HepG2 (cell line): ENCODE results near the gene NMNAT1. TPM values are rescaled to one million over a fixed set of nuclear protein-coding genes. Genes with fewer than 3 reads are reported as not detected.

ENCODE experiments used
- ATF7-NPFF ChIP-seq: sonication (generic); formaldehyde crosslinking; IDR thresholded peaks from 2 replicates; pipeline ENCODE4 v1.8.1; 2023; ENCODE audit warnings: mild to moderate bottlenecking, low read depth, missing genetic modification reagents, moderate library complexity
- FOXC1 ChIP-seq: sonication (generic); formaldehyde crosslinking; IDR thresholded peaks from 2 replicates; pipeline ENCODE4 v1.8.0; 2022; ENCODE audit warnings: mild to moderate bottlenecking, missing genetic modification reagents, borderline replicate concordance
- HDAC6 ChIP-seq: fragments of 200-600 bp; sonication (generic); IDR thresholded peaks from 2 replicates; pipeline ENCODE4 v1.7.0; 2017; ENCODE audit warnings: mild to moderate bottlenecking, antibody characterized with exemption, low read length, low read depth
- HMGXB3 ChIP-seq: sonication (generic); formaldehyde crosslinking; IDR thresholded peaks from 2 replicates; pipeline ENCODE4 v1.4.0; 2020; ENCODE audit warnings: missing genetic modification reagents, borderline replicate concordance
- KMT2A ChIP-seq: sonication (generic); formaldehyde crosslinking; IDR thresholded peaks from 2 replicates; pipeline ENCODE4 v1.4.0; 2020; ENCODE audit warnings: missing genetic modification reagents
- NFE2L2 ChIP-seq: fragments of 150-350 bp; IDR thresholded peaks from 2 replicates; pipeline ENCODE4 v1.6.1; 2014; ENCODE audit warnings: low read length
- SALL2 ChIP-seq: sonication (generic); formaldehyde crosslinking; IDR thresholded peaks from 2 replicates; pipeline ENCODE4 v1.8.1; 2023; ENCODE audit warnings: mild to moderate bottlenecking, missing genetic modification reagents, inconsistent platforms
- SMC3 ChIP-seq: IDR thresholded peaks from 2 replicates; pipeline ENCODE4 v1.6.1; 2011; ENCODE audit warnings: low read length, improper control_type of control experiment
- SNAI1 ChIP-seq: sonication (generic); formaldehyde crosslinking; IDR thresholded peaks from 2 replicates; pipeline ENCODE4 v1.5.0; 2020; ENCODE audit warnings: mild to moderate bottlenecking, missing genetic modification reagents, borderline replicate concordance
- ZNF33A ChIP-seq: sonication (generic); formaldehyde crosslinking; IDR thresholded peaks from 2 replicates; pipeline ENCODE4 v1.5.1; 2020; ENCODE audit warnings: missing genetic modification reagents, mild to moderate bottlenecking, moderate library complexity, borderline replicate concordance
- ZNF609 ChIP-seq: sonication (generic); formaldehyde crosslinking; IDR thresholded peaks from 2 replicates; pipeline ENCODE4 v1.4.0; 2020; ENCODE audit warnings: mild to moderate bottlenecking, missing genetic modification reagents, borderline replicate concordance
- ZNF672 ChIP-seq: sonication (generic); formaldehyde crosslinking; IDR thresholded peaks from 2 replicates; pipeline ENCODE4 v1.8.1; 2022; ENCODE audit warnings: missing genetic modification reagents
- ZNF766 ChIP-seq: sonication (generic); formaldehyde crosslinking; IDR thresholded peaks from 2 replicates; pipeline ENCODE4 v1.5.0; 2020; ENCODE audit warnings: missing genetic modification reagents, borderline replicate concordance
- polyA plus RNA-seq, 8 experiments: library from polyadenylated mRNA; depleted of rRNA in 3 of 8; stranded (reverse) in 7 of 8; unstranded in 1 of 8; fragments of >200 nt; fragmentation: Illumina TruSeq in 4 of 8; extraction: Trizol in 4 of 8; gene quantifications; 2 replicates each; pipeline versions ENCODE4 v1.2.1 to v1.2.3, GENCODE V29; 2011 to 2016; ENCODE audit warnings: low read depth in 4 of 8, missing spikeins in 1 of 8, mixed read lengths in 1 of 8; ENCODE audit not compliant: insufficient read depth in 1 of 8
- total RNA-seq, 5 experiments: library from RNA; depleted of rRNA; stranded (reverse); fragments of >200 nt; fragmentation: Illumina TruSeq; extraction: Trizol; gene quantifications; 2 replicates each; pipeline ENCODE4 v1.2.3, GENCODE V29; 2016; ENCODE audit warnings: low read depth in 1 of 5
- TF ChIP-seq, protein P1 (sequence below): sonication (generic); formaldehyde crosslinking; IDR thresholded peaks from 2 replicates; pipeline ENCODE4 v1.4.0; 2020; ENCODE audit warnings: missing genetic modification reagents, mild to moderate bottlenecking, borderline replicate concordance

Gene NMNAT1
- total and polyA plus RNA-seq, 2 of the 13 experiments (the other 11 are each of a cell fraction or from before 2014, with no cell fraction given) = 5.6 to 12.2 TPM

- TF ChIP-seq ZNF609 (peak; percentile 79; the same call in 1 of the 2 replicates), HDAC6 (no peak), SALL2 (CRISPR knock-in tag) (no peak), ZNF33A (no peak), NFE2L2 (no peak), FOXC1 (no peak), KMT2A (CRISPR knock-in tag) (peak; percentile 55; the same call in 1 of the 2 replicates), ATF7-NPFF (no peak), SMC3 (no peak), HMGXB3 (CRISPR knock-in tag) (0 out of 2 replicates have a peak, but pooled peaks have one; percentile 16), SNAI1 (no peak), ZNF766 (CRISPR knock-in tag) (peak; percentile 52; the same call in 1 of the 2 replicates), ZNF672 (CRISPR knock-in tag) (no peak)
- TF ChIP-seq, protein P1, sequence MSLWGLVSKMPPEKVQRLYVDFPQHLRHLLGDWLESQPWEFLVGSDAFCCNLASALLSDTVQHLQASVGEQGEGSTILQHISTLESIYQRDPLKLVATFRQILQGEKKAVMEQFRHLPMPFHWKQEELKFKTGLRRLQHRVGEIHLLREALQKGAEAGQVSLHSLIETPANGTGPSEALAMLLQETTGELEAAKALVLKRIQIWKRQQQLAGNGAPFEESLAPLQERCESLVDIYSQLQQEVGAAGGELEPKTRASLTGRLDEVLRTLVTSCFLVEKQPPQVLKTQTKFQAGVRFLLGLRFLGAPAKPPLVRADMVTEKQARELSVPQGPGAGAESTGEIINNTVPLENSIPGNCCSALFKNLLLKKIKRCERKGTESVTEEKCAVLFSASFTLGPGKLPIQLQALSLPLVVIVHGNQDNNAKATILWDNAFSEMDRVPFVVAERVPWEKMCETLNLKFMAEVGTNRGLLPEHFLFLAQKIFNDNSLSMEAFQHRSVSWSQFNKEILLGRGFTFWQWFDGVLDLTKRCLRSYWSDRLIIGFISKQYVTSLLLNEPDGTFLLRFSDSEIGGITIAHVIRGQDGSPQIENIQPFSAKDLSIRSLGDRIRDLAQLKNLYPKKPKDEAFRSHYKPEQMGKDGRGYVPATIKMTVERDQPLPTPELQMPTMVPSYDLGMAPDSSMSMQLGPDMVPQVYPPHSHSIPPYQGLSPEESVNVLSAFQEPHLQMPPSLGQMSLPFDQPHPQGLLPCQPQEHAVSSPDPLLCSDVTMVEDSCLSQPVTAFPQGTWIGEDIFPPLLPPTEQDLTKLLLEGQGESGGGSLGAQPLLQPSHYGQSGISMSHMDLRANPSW = peak; percentile 47; the same call in 1 of the 2 replicates
Measured at GRCh38 chr1:9929431-9930385, 13.6 kb upstream of the NMNAT1 start (continued).
